Thoracic aorta (tissue), 2 donors: Measurements from ENCODE around the gene STAT5B. TPM values are rescaled to one million over a fixed set of nuclear protein-coding genes. Genes with fewer than 3 reads are reported as not detected.
A peak's percentile ranks its signal among the peaks of the same experiment; 100 is the strongest.

Source experiments
- ATAC-seq: fragments of 150-250 bp; one replicate; pipeline ENCODE4 v1.8.0; 2017; ENCODE audit warnings: low read depth; ENCODE audit not compliant: insufficient number of reproducible peaks, low FRiP score
- DNase-seq: peaks from one replicate; pipeline ENCODE4 v3.0.0-alpha.2; 2020; ENCODE audit warnings: low spot score
- H3K27ac ChIP-seq, 2 donors: fragments of 200-600 bp; sonication (generic); 1 replicate in 1 of 2; 2 replicates in 1 of 2; pipeline ENCODE4 v1.5.1; 2016; ENCODE audit warnings: mild to moderate bottlenecking in 2 of 2, moderate library complexity in 2 of 2
- H3K27me3 ChIP-seq: fragments of 200-600 bp; sonication (generic); replicated peaks from 2 replicates; pipeline ENCODE4 v1.6.0; 2016; ENCODE audit warnings: mild to moderate bottlenecking; ENCODE audit not compliant: insufficient read depth
- H3K36me3 ChIP-seq: fragments of 200-600 bp; sonication (generic); one replicate; pipeline ENCODE4 v1.5.1; 2016
- H3K4me1 ChIP-seq, 2 donors: fragments of 200-600 bp; sonication (generic); 1 replicate in 1 of 2; 2 replicates in 1 of 2; pipeline versions ENCODE4 v1.5.1 to v1.6.0; 2016; ENCODE audit warnings: low read depth in 2 of 2, mild to moderate bottlenecking in 1 of 2; ENCODE audit not compliant: control insufficient read depth in 1 of 2
- H3K4me3 ChIP-seq: fragments of 200-600 bp; sonication (generic); 2 replicates; pipeline ENCODE4 v1.5.1; 2016; ENCODE audit warnings: mild to moderate bottlenecking
- H3K9me3 ChIP-seq: fragments of 200-600 bp; sonication (generic); 2 replicates; pipeline ENCODE4 v1.5.1; 2016
- total RNA-seq, 2 donors: library from RNA; depleted of rRNA; stranded (reverse); fragments of >200 nt; gene quantifications; one replicate each; pipeline versions ENCODE4 v1.1.0 to v1.2.3, GENCODE V29; 2016
- TF ChIP-seq, protein P1 (sequence below): fragments of 200-600 bp; sonication (generic); IDR thresholded peaks from one replicate; pipeline ENCODE4 v1.5.1; 2019; ENCODE audit warnings: antibody characterized with exemption

Gene STAT5B
- total RNA-seq, 2 donors from 2014 or later = 95.2 to 117 TPM

DNA sequence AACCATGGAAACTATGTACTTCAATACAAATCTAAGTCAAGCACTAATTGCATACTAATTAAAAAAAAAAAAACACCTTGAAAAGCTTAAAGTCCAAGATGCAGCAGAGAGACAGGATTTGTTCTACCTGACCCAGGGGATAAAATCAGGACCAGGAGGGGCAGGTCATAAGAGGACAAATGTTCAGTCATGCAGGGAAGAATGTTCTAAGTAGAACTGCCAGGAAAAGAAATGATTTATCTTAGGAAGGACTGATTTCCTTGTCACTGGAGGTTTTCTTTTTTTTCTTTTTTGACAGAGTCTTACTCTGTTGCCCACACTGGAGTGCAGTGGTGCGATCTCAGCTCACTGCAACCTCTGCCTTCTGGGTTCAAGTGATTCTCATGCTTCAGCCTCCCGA, 72.8 kb downstream of the STAT5B start:
- Histone ChIP-seq H3K27ac (no peak overlapping the region), H3K4me3 (no peak overlapping the region), H3K9me3 (no peaks in the 10 kb centered on the region), H3K36me3 (peaks cover 46% of the 10 kb centered on the region), H3K27me3 (no peaks in the 10 kb centered on the region), H3K4me1 (no peaks in the 10 kb centered on the region)
- ATAC-seq (no peak), DNase-seq (no peak)
- TF ChIP-seq, protein P1, sequence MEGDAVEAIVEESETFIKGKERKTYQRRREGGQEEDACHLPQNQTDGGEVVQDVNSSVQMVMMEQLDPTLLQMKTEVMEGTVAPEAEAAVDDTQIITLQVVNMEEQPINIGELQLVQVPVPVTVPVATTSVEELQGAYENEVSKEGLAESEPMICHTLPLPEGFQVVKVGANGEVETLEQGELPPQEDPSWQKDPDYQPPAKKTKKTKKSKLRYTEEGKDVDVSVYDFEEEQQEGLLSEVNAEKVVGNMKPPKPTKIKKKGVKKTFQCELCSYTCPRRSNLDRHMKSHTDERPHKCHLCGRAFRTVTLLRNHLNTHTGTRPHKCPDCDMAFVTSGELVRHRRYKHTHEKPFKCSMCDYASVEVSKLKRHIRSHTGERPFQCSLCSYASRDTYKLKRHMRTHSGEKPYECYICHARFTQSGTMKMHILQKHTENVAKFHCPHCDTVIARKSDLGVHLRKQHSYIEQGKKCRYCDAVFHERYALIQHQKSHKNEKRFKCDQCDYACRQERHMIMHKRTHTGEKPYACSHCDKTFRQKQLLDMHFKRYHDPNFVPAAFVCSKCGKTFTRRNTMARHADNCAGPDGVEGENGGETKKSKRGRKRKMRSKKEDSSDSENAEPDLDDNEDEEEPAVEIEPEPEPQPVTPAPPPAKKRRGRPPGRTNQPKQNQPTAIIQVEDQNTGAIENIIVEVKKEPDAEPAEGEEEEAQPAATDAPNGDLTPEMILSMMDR = no peak

DNA sequence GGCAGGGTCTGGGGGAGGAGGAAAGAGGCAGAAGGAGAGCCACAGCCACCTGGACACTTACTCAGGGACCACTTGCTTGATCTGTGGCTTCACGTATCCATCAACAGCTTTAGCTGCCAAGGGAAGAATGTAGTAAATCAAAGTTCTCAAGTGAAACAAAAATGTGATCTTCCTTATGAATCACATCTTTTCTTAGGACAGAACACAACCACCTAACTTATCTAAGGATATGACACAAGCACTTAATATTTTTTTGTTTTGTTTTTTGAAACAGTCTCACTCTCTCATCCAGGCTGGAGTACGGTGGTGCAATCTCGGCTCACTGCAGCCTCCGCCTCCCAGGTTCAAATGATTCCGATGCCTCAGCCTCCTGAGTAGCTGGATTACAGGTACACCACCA, 73.5 kb downstream of the STAT5B start:
- H3K4me1 ChIP-seq = no peaks in the 10 kb centered on the region
- peaks cover 42% of the 10 kb centered on the region for H3K36me3 ChIP-seq
- H3K27ac ChIP-seq = no peak overlapping the region
- DNase-seq (no peak), ATAC-seq (no peak)
- TF ChIP-seq, protein P1 = no peak
- no peak overlapping the region for H3K4me3 ChIP-seq
- no peaks in the 10 kb centered on the region for H3K27me3 ChIP-seq
- no peaks in the 10 kb centered on the region for H3K9me3 ChIP-seq

DNA sequence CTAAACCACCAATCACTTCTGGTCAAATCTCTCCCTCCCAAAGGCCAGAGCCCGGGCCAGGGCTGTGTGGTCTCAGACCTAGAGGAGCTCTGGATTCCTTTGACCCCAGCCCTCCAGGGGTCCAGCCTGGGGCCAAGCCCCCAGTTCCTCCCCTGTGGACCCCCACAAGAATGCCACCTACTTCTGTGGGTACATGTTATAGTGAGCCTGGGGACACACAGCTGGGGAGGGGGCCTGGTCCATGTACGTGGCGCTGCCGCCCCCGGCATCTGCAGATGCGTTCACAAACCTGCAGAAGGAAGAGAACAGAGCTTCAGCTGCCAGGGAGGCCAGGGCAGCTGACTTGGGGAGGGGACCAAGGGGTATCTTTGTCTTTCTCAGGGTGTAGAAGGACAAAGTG, 74.0 kb downstream of the STAT5B start:
- Histone ChIP-seq H3K4me1 (no peaks in the 10 kb centered on the region), H3K27me3 (no peaks in the 10 kb centered on the region), H3K4me3 (no peak overlapping the region), H3K9me3 (no peaks in the 10 kb centered on the region), H3K27ac (no peak overlapping the region), H3K36me3 (peaks cover 42% of the 10 kb centered on the region)
- TF ChIP-seq, protein P1 = no peak
- ATAC-seq (no peak), DNase-seq (no peak)

DNA sequence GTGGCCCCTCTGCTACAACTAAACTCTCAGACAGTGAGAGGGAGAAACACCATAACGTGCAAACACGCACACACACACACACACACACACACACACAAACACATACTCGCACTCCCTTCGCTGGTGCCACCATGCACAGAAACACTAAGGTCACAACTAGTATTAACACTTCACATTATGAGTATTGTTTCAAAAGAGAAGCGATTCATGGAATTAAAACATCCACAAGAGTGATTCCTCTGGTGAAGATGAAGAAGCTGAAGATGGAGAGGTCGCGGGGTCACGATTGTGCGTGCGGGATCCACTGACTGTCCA, 74.8 kb downstream of the STAT5B start:
- no peaks in the 10 kb centered on the region for H3K9me3 ChIP-seq
- DNase-seq = no peak
- TF ChIP-seq, protein P1 = no peak
- no peak overlapping the region for H3K27ac ChIP-seq
- H3K36me3 ChIP-seq = peaks cover 40% of the 10 kb centered on the region
- H3K4me1 ChIP-seq = no peaks in the 10 kb centered on the region
- H3K27me3 ChIP-seq = no peaks in the 10 kb centered on the region
- no peak for ATAC-seq
- H3K4me3 ChIP-seq = no peak overlapping the region

DNA sequence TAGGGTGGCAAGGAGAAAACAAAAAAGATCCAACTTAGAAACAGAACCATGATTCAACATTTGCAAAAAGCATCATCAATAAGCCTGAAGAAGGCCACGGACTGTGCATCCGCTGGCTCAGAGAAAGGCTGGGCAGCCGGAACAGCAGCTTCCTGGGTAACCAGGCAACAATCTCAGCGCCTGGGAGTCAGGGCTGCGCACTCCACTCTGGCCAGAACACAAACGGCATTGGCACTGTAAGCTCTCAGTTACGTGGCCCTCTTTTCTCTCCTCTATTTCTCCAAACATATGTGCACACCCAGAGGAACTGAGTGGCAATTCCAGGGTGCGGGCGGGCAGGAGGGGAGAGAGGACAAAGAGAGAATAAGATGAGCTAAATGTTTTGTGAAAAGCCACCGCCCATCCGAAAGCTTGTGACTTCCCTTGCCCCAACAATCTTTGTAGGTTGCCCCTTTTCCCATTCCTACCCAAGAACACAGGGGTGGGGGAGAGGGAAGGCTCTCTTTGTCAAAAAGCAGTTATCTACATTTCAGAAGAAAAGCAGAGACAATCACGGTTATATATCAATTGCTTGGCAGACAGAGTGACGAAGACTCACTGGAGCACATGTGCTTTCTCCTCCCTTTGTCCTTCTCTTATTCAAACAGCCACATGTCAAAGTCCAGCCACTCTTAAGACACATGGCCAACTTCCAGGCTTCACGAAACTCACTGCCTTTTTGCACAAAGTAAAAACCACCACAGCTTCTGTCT, 75.3 kb downstream of the STAT5B start:
- Histone ChIP-seq H3K27me3 (no peaks in the 10 kb centered on the region), H3K4me1 (no peaks in the 10 kb centered on the region), H3K36me3 (peaks cover 34% of the 10 kb centered on the region), H3K9me3 (no peaks in the 10 kb centered on the region), H3K27ac (no peak overlapping the region), H3K4me3 (no peak overlapping the region)
- TF ChIP-seq, protein P1 = no peak
- DNase-seq (no peak), ATAC-seq (peak; percentile 56)
